H9 (cell line): ENCODE results near the gene MYCBPAP. TPM values are rescaled to one million over a fixed set of nuclear protein-coding genes. Genes with fewer than 3 reads are reported as not detected.

ENCODE experiments used
- DNase-seq: peaks from one replicate; pipeline ENCODE4 v3.0.0-alpha.2; 2017
- H2AFZ ChIP-seq: one replicate; pipeline ENCODE4 v1.6.1; 2013; ENCODE audit warnings: mild to moderate bottlenecking, low read length, control low read depth, moderate library complexity
- H2AK5ac ChIP-seq: 2 replicates; pipeline ENCODE4 v1.6.1; 2013; ENCODE audit warnings: low read length, control low read depth, mixed read lengths; ENCODE audit not compliant: insufficient read length
- H2BK120ac ChIP-seq: one replicate; pipeline ENCODE4 v1.6.1; 2013; ENCODE audit warnings: low read depth, mild to moderate bottlenecking, low read length, control low read depth, inconsistent platforms; ENCODE audit not compliant: poor library complexity, severe bottlenecking
- H2BK12ac ChIP-seq: 2 replicates; pipeline ENCODE4 v1.6.1; 2013; ENCODE audit warnings: low read length, control low read depth, mixed read lengths, low read depth; ENCODE audit not compliant: insufficient read length
- H2BK15ac ChIP-seq: 2 replicates; pipeline ENCODE4 v1.6.1; 2013; ENCODE audit warnings: low read depth, low read length, control low read depth
- H2BK20ac ChIP-seq: one replicate; pipeline ENCODE4 v1.6.1; 2013; ENCODE audit warnings: low read depth, mild to moderate bottlenecking, low read length, control low read depth, inconsistent platforms; ENCODE audit not compliant: poor library complexity, severe bottlenecking
- H2BK5ac ChIP-seq: 2 replicates; pipeline ENCODE4 v1.6.1; 2013; ENCODE audit warnings: low read length, control low read depth, mixed read lengths; ENCODE audit not compliant: insufficient read length
- H3K14ac ChIP-seq: 2 replicates; pipeline ENCODE4 v1.6.1; 2013; ENCODE audit warnings: low read length, control low read depth; ENCODE audit not compliant: insufficient read depth
- H3K18ac ChIP-seq: 2 replicates; pipeline ENCODE4 v1.6.1; 2013; ENCODE audit warnings: low read depth, mild to moderate bottlenecking, mixed read lengths, low read length, control low read depth; ENCODE audit not compliant: insufficient read length
- H3K23ac ChIP-seq: 2 replicates; pipeline ENCODE4 v1.6.1; 2013; ENCODE audit warnings: low read length, control low read depth, mixed read lengths, low read depth; ENCODE audit not compliant: insufficient read length
- H3K23me2 ChIP-seq: 2 replicates; pipeline ENCODE4 v1.6.1; 2013; ENCODE audit warnings: low read depth, mild to moderate bottlenecking, mixed read lengths, low read length, control low read depth; ENCODE audit not compliant: insufficient read length, poor library complexity, severe bottlenecking
- H3K27ac ChIP-seq: 2 replicates; pipeline ENCODE4 v1.5.1; 2013; ENCODE audit warnings: low read length, control low read depth, mixed read lengths, low read depth; ENCODE audit not compliant: insufficient read length
- H3K27me3 ChIP-seq: 2 replicates; pipeline ENCODE4 v1.6.1; 2013; ENCODE audit warnings: low read length, control low read depth, inconsistent platforms; ENCODE audit not compliant: insufficient read depth
- H3K4ac ChIP-seq: 2 replicates; pipeline ENCODE4 v1.6.1; 2013; ENCODE audit warnings: low read depth, mild to moderate bottlenecking, control low read depth, inconsistent platforms, low read length, moderate library complexity
- H3K4me1 ChIP-seq: 2 replicates; pipeline ENCODE4 v1.6.1; 2013; ENCODE audit warnings: low read length, control low read depth, inconsistent platforms; ENCODE audit not compliant: insufficient read depth
- H3K4me2 ChIP-seq: 2 replicates; pipeline ENCODE4 v1.6.1; 2013; ENCODE audit warnings: low read length, control low read depth, mixed read lengths; ENCODE audit not compliant: insufficient read length, insufficient read depth
- H3K56ac ChIP-seq: 2 replicates; pipeline ENCODE4 v1.6.1; 2013; ENCODE audit warnings: low read depth, mild to moderate bottlenecking, mixed read lengths, low read length, control low read depth; ENCODE audit not compliant: insufficient read length
- H3K79me1 ChIP-seq: 2 replicates; pipeline ENCODE4 v1.6.1; 2013; ENCODE audit warnings: low read depth, mild to moderate bottlenecking, moderate library complexity, low read length, control low read depth, inconsistent platforms; ENCODE audit not compliant: insufficient read depth, poor library complexity, severe bottlenecking
- H3K79me2 ChIP-seq: 2 replicates; pipeline ENCODE4 v1.6.1; 2013; ENCODE audit warnings: low read length, control low read depth, inconsistent platforms; ENCODE audit not compliant: insufficient read depth
- H3K9ac ChIP-seq: 2 replicates; pipeline ENCODE4 v1.6.1; 2013; ENCODE audit warnings: low read length, control low read depth, mixed read lengths; ENCODE audit not compliant: insufficient read length; ENCODE audit errors: extremely low read depth
- H3K9me3 ChIP-seq: one replicate; pipeline ENCODE4 v1.6.1; 2013; ENCODE audit warnings: low read depth, low read length, inconsistent platforms; ENCODE audit not compliant: control insufficient read depth
- H3T11ph ChIP-seq: one replicate; pipeline ENCODE4 v1.6.1; 2013; ENCODE audit warnings: mild to moderate bottlenecking, low read length, control low read depth, inconsistent platforms
- H4K20me1 ChIP-seq: one replicate; pipeline ENCODE4 v1.6.1; 2013; ENCODE audit not compliant: control insufficient read depth, insufficient read length, insufficient read depth
- H4K5ac ChIP-seq: 2 replicates; pipeline ENCODE4 v1.6.1; 2013; ENCODE audit warnings: low read depth, mild to moderate bottlenecking, mixed read lengths, low read length, control low read depth; ENCODE audit not compliant: insufficient read length
- H4K8ac ChIP-seq: replicated peaks from 2 replicates; pipeline ENCODE4 v1.6.1; 2013; ENCODE audit warnings: low read length, control low read depth, mixed read lengths, low read depth; ENCODE audit not compliant: insufficient read length
- H4K91ac ChIP-seq: 2 replicates; pipeline ENCODE4 v1.6.1; 2013; ENCODE audit warnings: low read depth, mild to moderate bottlenecking, moderate library complexity, mixed read lengths, low read length, control low read depth; ENCODE audit not compliant: insufficient read length
- H3K27ac Mint-ChIP-seq, 3 experiments: 2 replicates in 2 of 3; 3 replicates in 1 of 3; pipeline ENCODE4 v1.8.0; 2020 to 2021; ENCODE audit warnings: mixed read lengths in 3 of 3, mild to moderate bottlenecking in 1 of 3, moderate library complexity in 1 of 3
- H3K27me3 Mint-ChIP-seq: 2 replicates; pipeline ENCODE4 v1.8.0; 2021; ENCODE audit warnings: low read depth, mild to moderate bottlenecking, moderate library complexity, mixed read lengths
- H3K36me3 Mint-ChIP-seq, 3 experiments: 2 replicates in 2 of 3; 3 replicates in 1 of 3; pipeline ENCODE4 v1.8.0; 2020 to 2021; ENCODE audit warnings: low read depth in 3 of 3, mixed read lengths in 3 of 3; ENCODE audit not compliant: insufficient read depth in 1 of 3
- H3K4me1 Mint-ChIP-seq, 2 experiments: 2 replicates each; pipeline ENCODE4 v1.8.0; 2020; ENCODE audit warnings: mixed read lengths in 2 of 2
- H3K4me3 Mint-ChIP-seq, 2 experiments: 2 replicates in 1 of 2; 3 replicates in 1 of 2; pipeline ENCODE4 v1.8.0; 2020 to 2021; ENCODE audit warnings: mild to moderate bottlenecking in 2 of 2, mixed read lengths in 2 of 2, moderate library complexity in 1 of 2
- H3K9me3 Mint-ChIP-seq, 2 experiments: 2 replicates in 1 of 2; 3 replicates in 1 of 2; pipeline ENCODE4 v1.8.0; 2020; ENCODE audit warnings: mild to moderate bottlenecking in 2 of 2, mixed read lengths in 2 of 2, moderate library complexity in 1 of 2
- CTCF ChIP-seq: fragments of 200-600 bp; sonication (generic); conservative IDR thresholded peaks from 3 replicates; pipeline ENCODE4 v1.8.0; 2021; ENCODE audit warnings: antibody characterized with exemption, mild to moderate bottlenecking
- WGBS: extraction: QIAGEN DNeasy Blood & Tissue Kit; methylation state at CpG from one replicate; pipeline ENCODE4 v1.1.7; 2013; ENCODE audit warnings: missing lambda C conversion rate, low lambda C conversion rate, mixed read lengths; ENCODE audit not compliant: insufficient read length; ENCODE audit errors: extremely low coverage; 5-methylcytosine and 5-hydroxymethylcytosine counted together
- total RNA-seq: library from RNA; stranded (reverse); gene quantifications from 2 replicates; pipeline ENCODE4 v1.2.1, GENCODE V29; 2021

Gene MYCBPAP
- total RNA-seq, 1 experiment from 2014 or later, result 1.7 TPM

- H3K14ac ChIP-seq, result no peak overlapping the region
- H3K23ac ChIP-seq, result no peak overlapping the region
- H3K36me3 Mint-ChIP-seq, result no peaks in the 10 kb centered on the region
- H3K9me3 ChIP-seq, result no peaks in the 10 kb centered on the region
- H4K91ac ChIP-seq, result no peak overlapping the region
- no peak overlapping the region for H2BK5ac ChIP-seq
- TF ChIP-seq CTCF, result no peak
- H3T11ph ChIP-seq, result no peak overlapping the region
- H2AFZ ChIP-seq, result no peak overlapping the region
- DNase-seq, result no peak
- no peak overlapping the region for H2BK20ac ChIP-seq
- no peak overlapping the region for H3K18ac ChIP-seq
- no peaks in the 10 kb centered on the region for H3K27me3 ChIP-seq
- no peak overlapping the region for H3K9ac ChIP-seq
- H3K79me2 ChIP-seq, result no peaks in the 10 kb centered on the region
- no peak overlapping the region for H3K4me2 ChIP-seq
- WGBS, result no CpG with 5 or more reads among the region's 3 CpGs
- H3K4me1 Mint-ChIP-seq, result peaks cover 19 to 36% of the 10 kb centered on the region in 2 experiments
- H3K56ac ChIP-seq, result no peak overlapping the region
- no peak overlapping the region for H3K4ac ChIP-seq
- H2BK15ac ChIP-seq, result no peak overlapping the region
- H4K8ac ChIP-seq, result no peak overlapping the region
- H2AK5ac ChIP-seq, result no peak overlapping the region
- H2BK12ac ChIP-seq, result no peak overlapping the region
- H3K23me2 ChIP-seq, result no peaks in the 10 kb centered on the region
- H3K4me1 ChIP-seq, result no peaks in the 10 kb centered on the region
- H2BK120ac ChIP-seq, result no peak overlapping the region
- H3K27me3 Mint-ChIP-seq, result peaks cover 14% of the 10 kb centered on the region
- H3K79me1 ChIP-seq, result no peaks in the 10 kb centered on the region
- H3K4me3 Mint-ChIP-seq, result no peak overlapping the region
- no peak overlapping the region for H3K27ac ChIP-seq
- no peak overlapping the region for H4K5ac ChIP-seq
- peak overlapping the region in 1 of 3 experiments; percentile 19; a peak in 1 of 7 replicates for H3K27ac Mint-ChIP-seq
- H4K20me1 ChIP-seq, result no peaks in the 10 kb centered on the region
- H3K9me3 Mint-ChIP-seq, result no peaks in the 10 kb centered on the region; a peak in 1 of 5 replicates
Observed at GRCh38 chr17:50514388-50514787, 6.1 kb downstream of the MYCBPAP start.
